D721Med (cell line): ENCODE data around the gene RAPGEFL1.
"Not testable (repeated sequence)": the region's sequence is repeated elsewhere in the genome, so short reads cannot be mapped to it uniquely, and the experiment has no call there.

Experiments
- DNase-seq: peaks from one replicate; pipeline ENCODE4 v3.0.0; 2011; ENCODE audit warnings: low spot score; ENCODE audit not compliant: insufficient read length
- FAIRE-seq: peaks from 2 replicates; lab custom pipeline; 2011; peaks lifted over from hg19 to GRCh38; lab: Jason Lieb, UNC
- CTCF ChIP-seq: IDR thresholded peaks from 2 replicates; pipeline ENCODE4 v1.5.1; 2012; ENCODE audit warnings: mild to moderate bottlenecking, control low read depth; ENCODE audit not compliant: insufficient read depth; ENCODE audit errors: missing control alignments

Gene RAPGEFL1

GRCh38 chr17:40177275-40177874, at the start of gene RAPGEFL1:
TSS of gene RAPGEFL1 (plus strand) at chr17:40177470. CDS start at chr17:40177862, 392 bp downstream.
- TF ChIP-seq CTCF, result no peak
- FAIRE-seq (no peak), DNase-seq (peak; percentile 83)

DNA sequence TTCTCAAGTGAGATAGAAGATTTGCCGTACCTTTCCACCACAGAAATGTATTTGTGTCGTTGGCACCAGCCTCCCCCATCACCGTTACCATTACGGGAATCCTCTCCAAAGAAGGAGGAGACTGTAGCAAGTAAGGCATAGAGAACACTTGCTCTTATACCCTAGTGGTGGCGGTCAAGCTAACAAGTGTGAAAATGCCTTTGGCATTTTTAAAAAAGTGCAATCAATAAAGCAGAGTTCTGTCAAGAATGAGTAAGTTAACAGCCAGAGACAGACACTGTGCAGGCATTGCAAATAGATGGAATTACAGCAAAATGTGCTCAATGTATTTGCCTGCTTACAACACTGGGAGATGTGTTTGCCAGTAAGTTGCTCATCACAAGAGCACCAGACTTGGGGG, 47.8 kb upstream of the RAPGEFL1 start:
- FAIRE-seq (no peak), DNase-seq (no peak)
- TF ChIP-seq CTCF, result no peak

DNA sequence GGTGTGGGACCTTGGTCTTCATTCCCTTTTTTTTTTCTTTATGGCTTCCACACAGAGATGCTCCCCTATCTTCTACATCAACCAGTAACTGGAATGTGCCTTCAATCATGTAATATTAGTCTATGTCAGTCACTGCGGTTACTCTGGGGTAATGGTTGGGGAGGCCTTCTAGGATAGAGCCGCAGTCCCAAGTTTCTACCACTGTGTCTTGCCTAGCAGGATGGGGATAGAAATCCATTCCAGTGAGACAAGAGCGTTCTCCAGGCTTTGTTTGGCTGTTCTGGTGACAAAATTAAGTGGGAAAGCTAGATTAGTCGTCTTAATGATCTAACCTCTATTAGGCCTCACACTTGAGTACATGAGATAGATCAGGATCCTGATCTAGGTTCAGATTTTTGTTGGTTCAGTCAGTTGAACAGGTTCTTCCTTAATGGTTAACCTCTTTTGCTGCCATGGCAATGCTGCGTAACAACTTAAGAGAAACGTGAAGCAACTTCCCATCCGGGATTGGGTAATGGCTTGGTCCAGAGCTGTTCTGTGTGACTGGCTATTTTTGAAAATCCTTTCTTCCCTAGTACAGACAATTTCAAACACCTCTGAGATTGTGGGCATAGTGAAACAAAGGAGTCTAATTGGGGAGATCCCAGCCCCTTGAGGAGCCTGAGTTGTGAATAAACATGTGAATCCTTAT, 46.8 kb upstream of the RAPGEFL1 start:
- FAIRE-seq, result no peak

DNA sequence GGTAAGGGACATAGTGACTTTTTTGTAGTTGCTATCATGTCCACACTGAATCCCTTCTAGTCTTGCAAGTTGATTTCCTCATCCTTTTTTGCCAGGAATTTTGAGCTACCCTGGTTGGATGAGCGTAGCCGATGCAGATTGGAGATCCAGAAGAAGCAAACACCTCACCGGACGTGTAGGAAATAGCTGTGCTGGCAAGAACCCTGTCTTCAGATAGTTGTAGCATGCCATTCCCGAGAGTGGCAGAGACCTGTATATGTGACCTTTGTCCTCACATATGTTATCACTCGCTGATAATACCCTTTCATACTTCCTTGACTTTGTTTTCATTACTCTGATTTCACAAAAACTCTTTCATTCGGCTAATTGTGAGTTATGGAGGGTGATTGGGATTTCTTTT, 43.1 kb upstream of the RAPGEFL1 start:
- DNase-seq (no peak), FAIRE-seq (no peak)
- no peak for TF ChIP-seq CTCF

More for the DNA sequence above, 46.8 kb upstream of the RAPGEFL1 start:
- DNase-seq, result no peak
- no peak for TF ChIP-seq CTCF

DNA sequence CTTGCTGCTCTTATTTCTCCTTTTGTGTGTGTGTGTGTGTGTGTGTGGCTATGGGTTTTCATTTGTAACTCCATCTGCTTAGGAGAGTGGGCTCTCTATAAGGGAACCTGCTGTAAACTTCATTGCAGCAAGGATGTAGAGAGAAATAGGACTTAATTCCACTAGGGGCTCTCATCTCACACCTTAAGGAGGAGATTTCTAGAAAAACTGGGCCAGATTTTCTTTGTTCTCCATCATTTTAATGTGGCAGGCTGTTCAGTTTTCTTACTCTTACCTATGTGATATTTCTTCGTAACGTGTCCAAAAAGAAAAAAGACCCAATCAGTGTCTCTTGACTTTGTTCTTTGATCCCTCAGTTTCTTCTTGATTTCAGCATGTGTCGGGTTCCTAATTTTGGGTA, 41.5 kb upstream of the RAPGEFL1 start:
- DNase-seq, result no peak
- TF ChIP-seq CTCF, result no peak
- no peak for FAIRE-seq

DNA sequence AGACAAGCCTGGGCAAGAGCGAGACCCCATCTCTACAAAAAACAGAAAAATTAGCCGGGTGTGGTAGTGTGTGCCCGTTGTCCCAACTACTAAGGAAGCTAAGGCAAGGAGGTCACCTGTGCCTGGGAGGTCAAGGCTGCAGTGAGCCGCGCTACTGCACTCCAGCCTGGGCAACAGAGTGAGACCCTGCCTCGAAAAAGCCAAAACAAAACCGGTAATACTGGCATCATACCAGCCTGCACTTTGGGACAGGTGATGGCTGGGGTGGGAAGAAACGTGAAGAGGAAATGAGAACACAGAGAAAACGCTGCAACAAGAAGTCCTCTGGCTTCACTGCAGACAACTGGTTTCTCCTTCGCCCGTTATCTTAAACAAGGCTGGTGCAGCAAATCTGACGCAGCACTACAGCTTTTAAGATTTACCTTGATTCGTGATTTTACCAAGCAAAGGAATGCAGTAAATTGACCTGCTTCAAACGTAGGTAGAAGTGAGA, 37.7 kb upstream of the RAPGEFL1 start:
- DNase-seq (no peak), FAIRE-seq (no peak)
- TF ChIP-seq CTCF, result no peak

GRCh38 chr17:40143166-40143565, 34.1 kb upstream of the RAPGEFL1 start:
- not testable (repeated sequence) for DNase-seq, FAIRE-seq
